ENCODE measurements around the gene NPAS3. TPM values are rescaled to one million over a fixed set of nuclear protein-coding genes. Genes with fewer than 3 reads are reported as not detected.

Gene NPAS3
- total and polyA plus RNA-seq, 2 of the 8 experiments (the other 6 are each of a cell fraction or from before 2014, with no cell fraction given): 0.11 to 0.60 TPM

DNA sequence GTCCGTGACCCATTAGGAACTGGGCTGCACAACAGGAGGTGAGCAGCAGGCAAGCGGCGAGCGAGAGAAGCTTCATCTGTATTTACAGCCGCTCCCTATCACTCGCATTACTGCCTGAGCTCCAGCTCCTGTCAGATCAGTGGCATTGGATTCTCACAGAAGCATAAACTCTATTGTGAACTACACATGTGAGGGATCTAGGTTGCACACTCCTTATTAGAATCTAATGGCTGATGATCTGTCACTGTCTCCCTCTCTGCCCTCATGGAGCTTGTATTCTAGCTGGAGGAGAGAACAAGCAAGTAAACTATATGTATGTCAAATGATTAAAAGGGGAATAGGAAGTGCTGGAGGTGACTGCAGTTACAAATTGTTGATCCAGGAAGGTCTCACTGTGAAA lies 533.1 kb downstream of the NPAS3 start (continued):
- no peak for TF ChIP-seq CREB1 (IDR thresholded peaks at IDR 0.05)
- no peak for TF ChIP-seq FOSL1 (IDR thresholded peaks at IDR 0.05; ENCODE audit: insufficient read depth, low read depth, low read length)
- TF ChIP-seq POLR2A (IDR thresholded peaks at IDR 0.05; ENCODE audit: control extremely low read depth in 1 of 2, low read depth in 2 of 2, low read length in 2 of 2): no peak

Measured in H1 (cell line).